Stomach smooth muscle (tissue), 2 donors: Measurements from ENCODE around the gene RACK1.

Experiments
- H3K27ac ChIP-seq: one replicate; pipeline ENCODE4 v1.7.0; 2013; ENCODE audit warnings: mild to moderate bottlenecking, low read length, inconsistent platforms
- H3K27me3 ChIP-seq, 2 donors: one replicate each; pipeline ENCODE4 v1.7.0; 2013; ENCODE audit warnings: low read length in 2 of 2; ENCODE audit not compliant: insufficient read depth in 2 of 2, control insufficient read depth in 1 of 2
- H3K36me3 ChIP-seq, 2 donors: one replicate each; pipeline ENCODE4 v1.7.0; 2013; ENCODE audit warnings: low read length in 2 of 2; ENCODE audit not compliant: control insufficient read depth in 2 of 2, insufficient read depth in 2 of 2
- H3K4me1 ChIP-seq: one replicate; pipeline ENCODE4 v1.7.0; 2013; ENCODE audit warnings: low read length; ENCODE audit not compliant: control insufficient read depth, insufficient read depth
- H3K4me3 ChIP-seq, 2 donors: one replicate each; pipeline ENCODE4 v1.7.0; 2013; ENCODE audit warnings: low read length in 2 of 2
- H3K9ac ChIP-seq, 2 donors: one replicate each; pipeline ENCODE4 v1.7.0; 2013; ENCODE audit warnings: low read length in 2 of 2, mild to moderate bottlenecking in 1 of 2
- H3K9me3 ChIP-seq, 2 donors: one replicate each; pipeline ENCODE4 v1.7.0; 2013; ENCODE audit warnings: low read length in 2 of 2; ENCODE audit not compliant: control insufficient read depth in 2 of 2
- donor health status: healthy.
- donor health status: Pancreatic carcinoma.

Gene RACK1

DNA sequence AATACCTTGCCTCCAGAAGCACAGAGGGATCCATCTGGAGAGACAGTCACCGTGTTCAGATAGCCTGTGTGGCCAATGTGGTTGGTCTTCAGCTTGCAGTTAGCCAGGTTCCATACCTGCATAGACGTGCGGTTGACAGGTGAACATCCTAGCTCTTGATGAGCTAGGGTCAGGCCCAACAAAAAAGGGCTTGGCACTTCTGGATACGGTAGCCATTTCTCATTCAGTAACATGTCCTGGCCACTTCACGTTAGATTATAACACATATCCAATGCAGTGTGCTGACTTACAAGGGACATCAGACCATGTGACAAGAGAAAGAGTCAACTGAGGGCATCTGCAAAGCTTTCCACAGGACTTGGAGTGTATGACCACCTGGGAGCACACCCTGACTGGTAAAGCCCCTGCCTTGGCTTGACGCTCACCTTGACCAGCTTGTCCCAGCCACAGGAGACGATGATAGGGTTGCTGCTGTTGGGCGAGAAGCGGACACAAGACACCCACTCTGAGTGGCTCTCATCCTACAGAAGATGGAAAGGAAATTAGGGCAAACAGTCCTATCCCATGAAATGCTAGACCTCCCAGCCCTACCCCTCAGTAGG lies 4.5 kb downstream of the RACK1 start:
- Histone ChIP-seq H3K9me3 (no peaks in the 10 kb centered on the region), H3K4me3 (no peak overlapping the region), H3K27me3 (no peaks in the 10 kb centered on the region), H3K4me1 (peaks cover 25% of the 10 kb centered on the region), H3K36me3 (peaks cover 59 to 67% of the 10 kb centered on the region in 2 donors), H3K27ac (no peak overlapping the region), H3K9ac (peak overlapping the region in 1 of 2 donors; percentile 42)

DNA sequence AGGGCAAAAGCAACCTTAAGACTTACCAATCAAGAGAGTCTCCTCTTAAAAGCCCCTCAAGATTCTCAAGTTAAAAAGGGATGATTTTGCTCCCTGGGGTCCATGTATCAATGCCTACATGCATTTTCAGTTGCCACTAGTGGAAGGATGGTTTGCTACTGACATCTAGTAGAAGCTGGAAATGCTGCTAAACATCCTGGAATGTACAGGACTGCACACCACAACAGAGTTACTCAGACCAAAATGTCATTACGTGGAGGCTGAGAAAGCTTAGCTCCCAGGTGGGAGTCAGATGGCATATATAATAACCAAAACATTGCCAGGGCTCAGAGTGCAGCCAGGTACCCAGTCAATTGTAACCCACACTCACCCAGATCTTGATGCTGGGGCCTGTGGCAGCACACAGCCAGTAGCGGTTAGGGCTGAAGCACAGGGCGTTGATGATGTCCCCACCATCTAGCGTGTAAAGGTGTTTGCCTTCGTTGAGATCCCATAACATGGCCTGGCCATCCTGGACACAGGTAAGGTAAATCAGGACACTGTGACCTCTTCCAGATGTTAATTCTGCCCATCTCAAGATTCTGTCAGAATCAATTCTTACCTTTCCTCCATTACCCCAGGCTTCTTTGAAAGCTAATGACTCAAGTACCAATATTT lies 5.8 kb downstream of the RACK1 start:
- H3K9ac ChIP-seq, result no peak overlapping the region
- H3K27me3 ChIP-seq, result no peaks in the 10 kb centered on the region
- H3K4me3 ChIP-seq, result no peak overlapping the region
- no peaks in the 10 kb centered on the region for H3K9me3 ChIP-seq
- H3K4me1 ChIP-seq, result peaks cover 22% of the 10 kb centered on the region
- peaks cover 62 to 75% of the 10 kb centered on the region in 2 donors for H3K36me3 ChIP-seq
- H3K27ac ChIP-seq, result no peak overlapping the region

DNA sequence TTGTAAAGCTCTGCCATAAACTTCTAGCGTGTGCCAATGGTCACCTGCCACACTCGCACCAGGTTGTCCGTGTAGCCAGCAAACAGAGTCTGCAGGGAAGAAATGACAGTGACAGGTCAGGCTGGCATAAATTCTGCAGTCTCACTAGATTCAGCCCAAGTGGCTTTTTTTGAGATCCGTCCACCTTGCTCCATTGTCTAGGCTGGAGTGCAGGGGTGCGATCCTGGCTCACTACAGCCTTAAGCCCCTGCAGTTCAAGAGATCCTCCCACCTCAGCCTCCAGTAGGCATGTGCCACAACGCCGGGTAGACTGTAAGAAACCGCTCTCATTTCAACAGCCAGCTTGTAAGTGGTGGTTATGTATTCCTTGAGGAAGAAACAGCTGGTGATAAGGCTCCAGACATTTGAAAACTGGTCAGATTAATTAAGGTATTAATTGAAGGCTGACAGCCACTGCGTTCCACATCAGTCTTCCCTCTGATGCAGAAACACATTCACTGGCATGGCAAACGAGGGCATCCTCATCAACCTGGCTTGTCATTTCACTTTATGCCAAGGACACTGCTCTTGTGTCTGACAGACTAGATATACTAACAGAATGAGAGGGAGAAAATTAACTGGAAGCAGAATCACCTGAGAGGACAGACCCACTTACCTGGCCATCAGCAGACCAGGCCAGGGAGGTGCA lies 6.6 kb downstream of the RACK1 start:
- no peak overlapping the region for H3K4me3 ChIP-seq
- peaks cover 14% of the 10 kb centered on the region for H3K4me1 ChIP-seq
- H3K9me3 ChIP-seq, result no peaks in the 10 kb centered on the region
- peaks cover 69 to 80% of the 10 kb centered on the region in 2 donors for H3K36me3 ChIP-seq
- H3K27me3 ChIP-seq, result no peaks in the 10 kb centered on the region
- H3K27ac ChIP-seq, result no peak overlapping the region
- peak overlapping the region in 1 of 2 donors; percentile 13 for H3K9ac ChIP-seq

- H3K27me3 ChIP-seq, result no peaks in the 10 kb centered on the region
- no peaks in the 10 kb centered on the region for H3K9me3 ChIP-seq
- no peak overlapping the region for H3K27ac ChIP-seq
- H3K9ac ChIP-seq, result no peak overlapping the region
- peaks cover 68 to 78% of the 10 kb centered on the region in 2 donors for H3K36me3 ChIP-seq
- H3K4me1 ChIP-seq, result peaks cover 8% of the 10 kb centered on the region
- no peak overlapping the region for H3K4me3 ChIP-seq
These were observed 7.2 kb downstream of the RACK1 start for GRCh38 chr5:181236471-181236870.

GRCh38 chr5:181235689-181236366 lies 7.9 kb downstream of the RACK1 start:
- Histone ChIP-seq H3K9me3 (no peaks in the 10 kb centered on the region), H3K4me3 (no peak overlapping the region), H3K27me3 (no peaks in the 10 kb centered on the region), H3K27ac (no peak overlapping the region), H3K4me1 (peaks cover 4% of the 10 kb centered on the region), H3K9ac (no peak overlapping the region), H3K36me3 (peaks cover 65 to 75% of the 10 kb centered on the region in 2 donors)

- Histone ChIP-seq H3K9me3 (no peaks in the 10 kb centered on the region), H3K27ac (no peak overlapping the region), H3K27me3 (no peaks in the 10 kb centered on the region), H3K9ac (no peak overlapping the region), H3K4me3 (no peak overlapping the region), H3K4me1 (peaks cover 4% of the 10 kb centered on the region), H3K36me3 (peaks cover 69 to 73% of the 10 kb centered on the region in 2 donors)
These were observed 8.4 kb downstream of the RACK1 start for GRCh38 chr5:181235323-181235688.

- Histone ChIP-seq H3K36me3 (peaks cover 69 to 72% of the 10 kb centered on the region in 2 donors), H3K4me1 (peaks cover 4% of the 10 kb centered on the region), H3K9ac (no peak overlapping the region), H3K27me3 (no peaks in the 10 kb centered on the region), H3K9me3 (no peaks in the 10 kb centered on the region), H3K27ac (no peak overlapping the region), H3K4me3 (no peak overlapping the region)
These were observed 9.0 kb downstream of the RACK1 start for GRCh38 chr5:181234455-181235306.

GRCh38 chr5:181233801-181234454 lies 9.8 kb downstream of the RACK1 start:
- peak overlapping the region in 1 of 2 donors; percentile 21 for H3K9ac ChIP-seq
- no peak overlapping the region for H3K27ac ChIP-seq
- H3K4me1 ChIP-seq, result no peaks in the 10 kb centered on the region
- H3K4me3 ChIP-seq, result no peak overlapping the region
- no peaks in the 10 kb centered on the region for H3K27me3 ChIP-seq
- H3K9me3 ChIP-seq, result no peaks in the 10 kb centered on the region
- peaks cover 63 to 65% of the 10 kb centered on the region in 2 donors for H3K36me3 ChIP-seq

- Histone ChIP-seq H3K9me3 (no peaks in the 10 kb centered on the region), H3K27me3 (no peaks in the 10 kb centered on the region), H3K4me1 (no peaks in the 10 kb centered on the region), H3K27ac (no peak overlapping the region), H3K4me3 (no peak overlapping the region), H3K9ac (peak overlapping the region in 1 of 2 donors; percentile 21), H3K36me3 (peaks cover 57 to 60% of the 10 kb centered on the region in 2 donors)
These were observed 10.5 kb downstream of the RACK1 start for GRCh38 chr5:181233088-181233800.
